ENCODE measurements around the gene EPHA1.

Gene EPHA1

GRCh38 chr7:143390773-143391317 is 17.8 kb downstream of the EPHA1 start:
- no peak for TF ChIP-seq CTCF (conservative IDR thresholded peaks at IDR 0.05; ENCODE audit: low read length)
- DNase-seq (ENCODE audit: low read depth): no peak
- H3K4me3 ChIP-seq (ENCODE audit: low read length): no peak overlapping the region

- no peak for DNase-seq (ENCODE audit: low read depth)
- H3K4me3 ChIP-seq (ENCODE audit: low read length): no peak overlapping the region
- TF ChIP-seq CTCF (conservative IDR thresholded peaks at IDR 0.05; ENCODE audit: low read length): no peak
Observed at GRCh38 chr7:143390104-143390772, 18.4 kb downstream of the EPHA1 start.

GRCh38 chr7:143389316-143390103 is 19.1 kb downstream of the EPHA1 start:
- no peak for TF ChIP-seq CTCF (conservative IDR thresholded peaks at IDR 0.05; ENCODE audit: low read length)
- H3K4me3 ChIP-seq (ENCODE audit: low read length): no peak overlapping the region
- no peak for DNase-seq (ENCODE audit: low read depth)

- DNase-seq (ENCODE audit: low read depth): no peak
- no peak overlapping the region for H3K4me3 ChIP-seq (ENCODE audit: low read length)
Observed at GRCh38 chr7:143388491-143389101, 20.1 kb downstream of the EPHA1 start.

GRCh38 chr7:143388051-143388450 is 20.6 kb downstream of the EPHA1 start:
- no peak for TF ChIP-seq CTCF (conservative IDR thresholded peaks at IDR 0.05; ENCODE audit: low read length)
- H3K4me3 ChIP-seq (ENCODE audit: low read length): no peak overlapping the region
- no peak for DNase-seq (ENCODE audit: low read depth)

More at GRCh38 chr7:143388491-143389101, 20.1 kb downstream of the EPHA1 start:
- no peak for TF ChIP-seq CTCF (conservative IDR thresholded peaks at IDR 0.05; ENCODE audit: low read length)

- TF ChIP-seq CTCF (conservative IDR thresholded peaks at IDR 0.05; ENCODE audit: low read length): no peak
- H3K4me3 ChIP-seq (ENCODE audit: low read length): no peak overlapping the region
- DNase-seq (ENCODE audit: low read depth): no peak
Observed at GRCh38 chr7:143387156-143387975, 21.3 kb downstream of the EPHA1 start.

Data from AG10803 (cell line).